Gastrocnemius medialis (tissue), 4 donors: Measurements from ENCODE around the gene WDR7.

ENCODE experiments used
- POLR2A ChIP-seq, 2 donors: fragments of 450-650 bp; IDR thresholded peaks; one replicate each; pipeline ENCODE4 v1.6.1; 2017; ENCODE audit warnings: antibody characterized with exemption in 2 of 2, mild to moderate bottlenecking in 2 of 2, moderate library complexity in 2 of 2
- TF ChIP-seq, protein P1 (sequence below), 5 experiments: fragments of 450-650 bp in 3 of 5; fragments of 200-600 bp in 2 of 5; sonication (generic) in 2 of 5; IDR thresholded peaks in 4 of 5; conservative IDR thresholded peaks in 1 of 5; 1 replicate in 4 of 5; 2 replicates in 1 of 5; pipeline ENCODE4 v1.5.1; 2016 to 2019; ENCODE audit warnings: antibody characterized with exemption in 5 of 5, mild to moderate bottlenecking in 3 of 5, moderate library complexity in 3 of 5

DNA sequence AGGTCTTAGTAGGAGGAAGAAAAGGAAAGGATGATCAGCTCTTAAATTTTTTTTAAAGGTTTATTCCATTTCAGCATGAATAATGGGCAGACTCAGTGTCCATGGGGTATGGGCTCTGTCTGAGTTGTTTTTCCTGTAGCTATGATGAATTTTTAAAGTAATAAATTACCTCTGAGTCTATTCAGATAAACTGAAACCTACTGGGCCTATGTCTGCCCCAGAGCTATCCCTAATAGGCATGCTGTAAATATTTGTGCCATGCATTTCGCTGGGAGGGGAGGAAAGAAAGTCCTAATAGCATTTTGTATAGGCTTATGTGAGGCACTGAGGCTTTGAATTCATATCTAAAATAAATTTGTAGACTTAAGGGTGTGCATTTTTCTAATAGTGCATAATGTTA is 285.3 kb downstream of the WDR7 start:
- TF ChIP-seq, protein P1, sequence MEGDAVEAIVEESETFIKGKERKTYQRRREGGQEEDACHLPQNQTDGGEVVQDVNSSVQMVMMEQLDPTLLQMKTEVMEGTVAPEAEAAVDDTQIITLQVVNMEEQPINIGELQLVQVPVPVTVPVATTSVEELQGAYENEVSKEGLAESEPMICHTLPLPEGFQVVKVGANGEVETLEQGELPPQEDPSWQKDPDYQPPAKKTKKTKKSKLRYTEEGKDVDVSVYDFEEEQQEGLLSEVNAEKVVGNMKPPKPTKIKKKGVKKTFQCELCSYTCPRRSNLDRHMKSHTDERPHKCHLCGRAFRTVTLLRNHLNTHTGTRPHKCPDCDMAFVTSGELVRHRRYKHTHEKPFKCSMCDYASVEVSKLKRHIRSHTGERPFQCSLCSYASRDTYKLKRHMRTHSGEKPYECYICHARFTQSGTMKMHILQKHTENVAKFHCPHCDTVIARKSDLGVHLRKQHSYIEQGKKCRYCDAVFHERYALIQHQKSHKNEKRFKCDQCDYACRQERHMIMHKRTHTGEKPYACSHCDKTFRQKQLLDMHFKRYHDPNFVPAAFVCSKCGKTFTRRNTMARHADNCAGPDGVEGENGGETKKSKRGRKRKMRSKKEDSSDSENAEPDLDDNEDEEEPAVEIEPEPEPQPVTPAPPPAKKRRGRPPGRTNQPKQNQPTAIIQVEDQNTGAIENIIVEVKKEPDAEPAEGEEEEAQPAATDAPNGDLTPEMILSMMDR (IDR thresholded peaks at IDR 0.05 in 4 of 5, conservative IDR thresholded peaks at IDR 0.05 in 1 of 5), result no peak
- no peak for TF ChIP-seq POLR2A (IDR thresholded peaks at IDR 0.05)
